ENCODE results near the gene RRBP1.

The RRBP1 gene

DNA sequence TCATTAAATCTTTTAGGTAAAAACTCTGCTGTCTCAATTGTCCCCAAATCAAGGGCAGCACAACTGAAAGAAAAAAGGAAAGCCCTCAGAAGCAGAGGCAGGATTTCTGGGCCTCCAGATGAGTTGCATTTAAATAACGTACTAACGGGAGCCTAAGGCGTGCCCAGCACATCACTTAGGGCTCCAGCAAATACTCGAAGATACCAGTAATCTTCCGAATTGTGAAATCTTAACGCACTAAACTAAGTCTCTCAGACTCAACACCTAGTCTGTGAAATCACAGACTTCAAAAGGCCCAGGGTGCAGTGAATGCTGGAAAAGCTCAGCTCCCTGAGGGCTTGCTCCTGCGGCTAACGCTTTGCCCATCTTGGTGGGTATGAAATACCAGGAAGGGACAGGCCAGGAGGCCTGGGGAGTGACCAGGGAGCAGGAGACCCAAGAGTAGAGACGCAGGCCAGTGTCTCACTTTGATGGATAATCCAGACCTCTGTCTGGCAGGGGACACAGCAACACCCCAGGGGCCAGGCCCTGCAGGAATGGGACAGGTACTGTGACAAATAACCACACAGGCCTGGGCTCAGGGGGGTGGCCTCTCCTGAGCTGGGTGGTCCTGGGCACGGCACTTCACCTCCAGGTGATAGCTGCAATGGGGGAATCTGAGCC is 36.4 kb downstream of the RRBP1 start:
- DNase-seq, result no peak

DNA sequence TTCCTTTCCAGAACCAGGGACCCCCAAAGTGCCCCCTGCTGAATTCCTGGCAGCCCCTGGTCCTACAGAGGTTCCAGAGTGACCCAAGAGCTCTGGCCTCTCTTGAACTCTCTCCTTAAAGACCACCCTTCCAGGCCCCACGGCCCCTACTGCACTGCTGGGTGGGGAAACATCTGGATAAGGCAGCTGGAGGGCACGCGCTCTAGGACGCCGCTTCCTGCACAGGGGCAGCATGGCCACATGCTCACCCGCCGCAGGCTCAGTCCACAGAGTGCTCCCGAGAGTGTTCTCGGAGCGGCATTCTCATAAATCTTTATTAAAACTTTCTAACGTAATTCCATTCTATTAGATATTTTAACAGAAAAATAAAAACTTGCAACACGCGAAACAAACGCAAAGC is 37.0 kb downstream of the RRBP1 start:
- DNase-seq, result no peak

DNA sequence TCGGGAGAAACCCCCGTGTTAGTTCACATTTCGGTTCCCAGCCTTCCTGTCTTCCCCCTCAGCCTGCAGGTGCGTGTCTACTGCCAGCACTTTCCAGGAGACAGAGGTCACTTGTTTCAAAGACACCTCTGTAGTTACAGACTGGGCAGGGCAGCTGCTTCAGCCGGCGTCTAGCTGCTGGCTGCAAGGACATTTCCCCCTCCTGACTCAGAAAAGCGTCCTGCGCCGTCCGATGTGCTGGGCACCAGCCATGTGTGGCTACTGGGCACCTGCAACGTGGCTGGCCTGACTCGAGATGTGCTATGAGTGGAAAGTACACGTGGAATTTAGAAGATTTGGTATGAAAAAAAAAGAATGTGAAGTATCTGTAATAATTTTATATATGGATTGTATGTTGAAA is 37.6 kb downstream of the RRBP1 start:
- no peak for DNase-seq

DNA sequence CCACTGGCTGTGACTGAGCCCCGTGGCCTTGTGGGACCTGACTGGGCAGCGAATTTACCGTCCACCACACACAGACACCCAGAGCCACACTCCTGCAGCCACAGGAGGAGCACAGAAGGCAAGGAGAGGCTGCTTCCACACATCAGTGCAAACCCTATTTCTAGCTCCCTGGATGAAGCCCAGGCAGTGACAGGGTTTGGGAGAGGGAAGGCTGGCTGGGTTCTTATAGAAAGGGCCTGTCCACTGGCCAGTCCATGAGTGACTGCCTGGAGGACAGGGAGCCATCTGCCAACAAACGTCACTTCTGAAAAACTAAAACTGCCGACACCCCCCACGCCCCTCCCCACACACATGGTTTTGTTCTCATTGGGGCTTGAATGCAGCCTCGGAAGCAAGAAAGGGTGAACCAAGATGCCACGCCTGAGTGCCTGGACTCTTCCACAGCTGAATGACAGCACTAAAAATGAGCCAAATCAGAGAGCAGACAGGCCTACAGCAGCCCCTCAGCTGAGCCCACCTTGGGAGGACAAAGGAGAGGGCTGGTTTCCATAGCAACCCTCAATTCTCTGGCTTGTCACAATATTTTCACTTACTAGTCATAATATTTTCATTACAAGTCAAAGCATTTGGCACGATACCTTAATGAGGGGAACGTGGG is 38.4 kb downstream of the RRBP1 start:
- no peak for DNase-seq

DNA sequence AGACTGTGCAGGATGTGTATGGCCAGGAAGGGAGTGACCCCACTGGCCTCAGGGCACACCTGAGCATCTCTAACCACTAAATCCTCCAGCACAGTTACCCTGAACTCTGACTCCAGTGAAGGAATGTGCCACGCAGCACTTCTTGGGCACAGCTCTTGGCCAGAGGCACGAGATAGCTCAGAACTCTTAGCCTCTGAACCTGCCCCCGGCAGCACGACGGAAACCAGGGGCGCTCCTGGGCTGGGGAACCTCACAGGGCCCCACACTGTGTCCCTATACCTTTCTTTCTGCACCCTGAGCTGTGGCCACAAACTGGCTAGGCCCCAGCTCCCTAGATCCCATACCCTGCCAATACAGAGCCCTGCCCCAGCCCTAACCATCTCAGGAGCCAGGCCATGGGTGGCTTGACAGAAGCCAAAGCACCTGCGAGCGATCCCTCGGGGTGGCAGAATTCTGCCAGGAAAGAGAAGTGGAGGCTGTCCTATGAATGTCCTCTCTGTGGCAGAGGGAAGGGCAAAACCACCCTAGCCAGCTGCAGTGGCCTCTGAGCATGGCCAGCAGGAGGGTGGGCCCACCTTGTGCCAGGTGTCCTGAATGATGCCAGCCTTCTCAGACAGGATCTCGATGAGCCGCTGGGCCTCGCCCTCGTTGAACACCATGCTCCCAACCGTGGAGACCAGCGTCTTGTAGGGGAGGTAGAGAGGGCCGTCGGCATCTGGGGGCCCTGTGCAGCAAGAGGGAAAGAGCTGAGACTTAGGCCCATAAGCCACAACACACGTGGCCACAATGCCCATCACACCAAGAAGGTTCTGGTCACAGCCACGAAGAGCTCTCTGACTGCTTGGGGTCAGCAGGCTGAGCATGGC is 39.4 kb downstream of the RRBP1 start:
- no peak for DNase-seq

DNA sequence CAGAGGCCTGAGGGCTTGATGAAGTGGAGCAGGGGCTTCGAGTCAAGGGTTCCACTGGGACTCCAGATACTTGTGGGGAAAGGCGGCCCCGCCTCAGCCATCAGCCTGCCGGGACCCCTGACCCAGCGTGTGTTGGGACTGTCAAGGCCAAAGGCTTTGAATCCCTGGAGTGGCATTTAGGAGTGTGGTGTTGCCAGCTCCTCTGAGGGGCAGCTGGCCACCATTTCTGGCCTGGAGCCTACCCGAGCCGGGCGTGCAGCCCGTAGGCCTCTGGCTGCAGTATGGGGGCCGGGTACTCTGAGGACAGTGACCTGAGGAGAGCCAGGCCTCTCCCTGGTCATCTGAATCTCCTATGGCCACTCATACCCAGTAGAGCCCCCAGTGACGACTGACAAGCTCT is 40.0 kb downstream of the RRBP1 start:
- DNase-seq, result no peak

DNA sequence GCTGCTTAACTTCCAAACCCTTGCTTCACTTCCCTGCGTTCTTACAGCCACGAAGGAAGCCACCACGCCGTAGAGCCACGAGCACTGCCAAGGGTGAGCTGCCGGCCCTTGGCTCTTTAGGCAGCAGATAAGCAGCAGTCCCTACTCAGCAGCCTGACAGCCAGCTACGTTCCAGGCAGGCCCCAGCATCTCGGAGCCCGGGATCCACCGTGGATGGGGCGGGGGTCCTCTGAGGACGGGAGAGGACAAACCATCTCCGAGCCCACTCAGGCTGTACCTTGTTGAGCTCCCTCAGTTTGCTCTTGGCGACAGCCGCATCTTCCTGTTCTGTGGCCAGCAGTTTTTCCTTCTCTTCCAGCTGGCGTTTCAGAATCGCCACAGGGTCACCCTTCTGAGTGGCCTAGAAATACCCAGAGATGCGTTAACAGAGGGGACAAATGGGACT is 40.5 kb downstream of the RRBP1 start:
- no peak for DNase-seq

DNA sequence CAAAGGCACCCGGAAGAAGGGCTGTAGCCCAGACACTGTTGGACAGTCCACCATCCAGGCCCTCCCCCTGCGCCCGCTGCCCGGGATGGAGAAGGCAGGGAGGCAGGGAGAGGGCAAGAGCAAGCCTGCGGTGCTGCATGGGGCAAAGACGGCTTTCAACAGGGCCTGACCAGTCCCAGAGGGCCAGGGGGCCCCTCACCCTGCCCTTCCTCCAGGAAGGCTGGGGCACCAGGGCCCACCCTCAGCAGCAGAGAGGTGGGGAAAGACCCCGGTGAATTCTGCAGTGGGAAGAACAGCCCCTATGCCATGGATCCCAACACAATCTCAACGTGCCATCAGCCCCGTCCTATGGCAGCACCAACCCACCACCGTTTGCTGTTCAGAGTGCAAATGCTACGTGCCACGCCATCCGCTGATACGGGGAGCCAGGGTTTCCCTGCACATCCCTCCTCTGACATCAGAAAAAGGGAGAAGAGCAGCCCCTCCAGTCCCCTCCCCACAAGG is 41.1 kb downstream of the RRBP1 start:
- DNase-seq, result no peak

DNA sequence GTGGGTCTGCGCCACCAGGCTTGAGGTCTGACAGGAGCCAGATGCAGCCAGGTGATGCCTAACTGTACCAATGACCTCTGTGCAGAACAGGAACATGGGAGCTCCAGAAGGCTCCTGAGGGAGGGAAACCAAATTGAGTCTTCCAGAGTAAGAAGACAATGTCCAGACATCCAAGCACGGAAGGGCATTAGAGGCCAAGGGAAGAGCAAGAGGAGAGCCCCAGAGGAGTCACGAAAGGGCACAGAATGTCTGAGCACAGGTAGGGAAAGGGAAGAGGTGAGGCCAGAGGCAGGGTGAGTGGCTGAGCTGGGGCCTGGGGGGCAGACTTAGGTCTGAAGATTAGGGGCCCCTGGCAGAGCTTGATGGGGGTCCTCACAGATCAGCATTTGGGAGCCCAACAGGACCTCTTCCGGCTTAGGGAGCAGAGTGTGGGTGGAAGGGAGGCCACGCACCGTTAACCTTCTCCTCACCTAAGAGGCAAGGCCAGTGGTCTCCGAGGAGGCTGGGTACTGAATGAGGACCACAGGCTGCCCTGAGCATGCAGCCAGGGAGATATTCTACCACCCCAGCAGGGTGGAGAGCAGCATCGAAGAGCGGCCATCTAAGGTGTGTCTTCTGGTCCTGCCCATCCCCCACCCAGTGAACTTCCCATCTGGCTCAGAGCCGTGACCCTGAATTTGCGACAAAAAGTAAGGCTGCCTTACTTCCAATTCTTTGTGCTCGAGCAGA is 41.7 kb downstream of the RRBP1 start:
- DNase-seq, result no peak

DNA sequence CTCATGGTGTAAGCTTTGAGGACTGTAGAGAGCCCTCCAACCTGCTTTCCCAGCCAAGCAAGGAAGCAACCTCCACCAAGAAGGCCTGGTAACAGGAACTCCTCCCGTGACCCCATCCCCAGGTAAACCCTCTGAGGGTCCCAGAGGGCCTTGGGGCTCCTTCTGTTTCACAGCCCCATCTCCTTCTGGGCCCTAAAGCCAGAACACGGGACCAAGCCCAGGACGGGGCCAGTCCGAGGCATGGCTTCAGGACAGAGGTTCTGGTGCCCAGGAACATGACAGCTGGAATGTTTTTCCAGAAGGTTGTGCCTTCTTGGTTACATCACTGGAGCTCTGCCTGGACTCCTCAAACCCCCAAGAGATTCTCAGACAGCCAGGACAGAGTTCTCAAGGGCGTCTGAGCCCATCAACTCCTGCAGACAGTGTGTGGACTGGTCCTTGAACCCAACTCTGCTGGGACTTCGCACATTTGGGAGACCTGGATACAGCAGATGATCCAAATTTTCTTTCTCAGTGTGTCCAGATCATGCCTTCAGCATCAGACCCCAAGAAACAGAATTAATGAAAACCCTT is 43.1 kb downstream of the RRBP1 start:
- DNase-seq, result no peak

DNA sequence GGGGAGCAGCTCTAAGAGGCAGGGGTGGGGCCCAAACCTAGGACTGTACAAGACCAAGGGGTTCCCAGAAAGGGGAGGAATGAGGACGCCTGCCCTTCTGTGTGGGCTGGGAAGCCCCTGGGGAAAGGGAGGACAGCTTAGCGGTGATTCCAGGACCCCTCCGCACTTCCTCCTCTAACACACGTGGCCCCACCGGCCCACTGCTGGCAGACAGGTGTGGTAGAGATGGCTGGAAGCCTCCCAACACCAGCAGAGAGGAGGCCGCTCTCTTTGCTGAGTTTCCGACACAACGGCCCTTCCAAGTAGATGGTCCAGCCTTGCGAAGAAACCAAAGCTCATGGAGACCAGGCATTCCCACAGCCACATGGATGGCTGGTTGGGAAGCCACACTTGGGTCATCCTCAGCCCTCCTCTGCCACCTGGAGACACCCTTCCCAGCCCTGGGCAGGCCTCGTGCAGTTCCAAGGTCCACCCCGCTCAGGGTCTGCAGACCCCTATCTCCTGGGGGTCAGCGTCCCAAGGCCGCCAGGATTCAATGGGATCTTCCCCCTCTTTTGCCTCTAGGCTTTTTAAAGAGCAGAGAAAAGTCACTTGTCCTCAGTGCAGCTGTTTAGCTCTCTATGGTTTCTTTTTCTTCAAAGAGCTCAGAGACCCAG is 43.9 kb downstream of the RRBP1 start:
- no peak for DNase-seq

DNA sequence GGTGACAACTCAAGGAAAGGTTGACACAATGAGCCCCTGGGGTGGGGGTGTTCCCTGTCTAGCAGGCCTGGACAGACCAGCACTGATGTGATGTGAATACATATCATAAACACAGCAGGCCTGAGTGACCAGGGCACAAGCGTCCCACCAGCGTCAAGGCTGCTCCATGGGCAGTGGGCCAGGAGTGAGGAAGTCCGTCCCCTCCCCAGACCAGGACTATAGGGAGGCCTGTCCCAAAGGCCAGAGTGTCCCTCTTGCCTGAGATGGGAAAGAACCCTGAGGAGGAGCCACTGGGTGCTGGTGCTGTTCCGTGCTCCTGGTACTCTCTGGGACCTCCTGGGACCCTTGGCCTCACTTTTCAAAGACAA is 44.6 kb downstream of the RRBP1 start:
- no peak for DNase-seq

DNA sequence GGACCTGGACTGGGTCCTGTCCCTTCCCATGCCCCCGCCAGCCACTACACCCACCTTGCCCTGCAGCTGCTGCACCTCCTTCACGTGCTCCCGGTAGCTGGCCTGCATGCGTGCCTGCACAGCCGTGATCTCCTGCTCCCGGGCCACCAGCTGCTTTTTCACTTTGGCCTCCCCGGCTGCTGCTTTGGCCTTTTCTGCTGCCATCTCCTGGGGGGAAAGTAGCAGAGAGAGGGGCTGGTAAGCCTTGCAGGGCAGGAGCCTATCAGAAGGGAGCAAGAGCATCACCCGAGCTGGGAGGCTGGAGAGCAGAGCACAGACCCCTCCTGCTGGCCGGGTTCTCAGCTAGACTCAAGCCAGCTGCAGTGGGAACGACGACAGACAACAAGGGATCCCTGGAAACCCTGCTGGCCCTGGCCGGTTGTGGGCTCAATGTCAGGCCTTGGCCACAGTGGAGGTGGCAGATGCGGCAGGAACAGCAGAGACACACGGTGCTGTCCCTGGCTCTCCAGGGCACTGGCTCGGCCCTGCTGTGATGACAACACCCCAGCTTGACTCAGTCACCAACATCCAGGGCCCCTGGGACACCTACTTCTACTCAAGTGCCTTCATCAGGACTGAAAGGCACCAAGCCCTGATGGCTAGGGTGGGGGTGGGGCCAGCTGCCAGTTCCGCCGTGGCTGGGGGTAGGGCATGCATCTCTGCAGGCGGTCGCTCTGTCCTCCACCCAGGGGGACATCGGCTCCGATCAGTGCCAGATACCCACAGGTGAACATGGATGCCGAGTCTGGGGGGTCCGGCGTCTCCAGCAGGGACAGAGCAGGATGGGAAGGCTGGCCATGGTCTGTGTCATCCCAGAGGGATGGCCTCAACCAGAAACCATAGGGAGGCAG is 45.3 kb downstream of the RRBP1 start:
- DNase-seq, result no peak

DNA sequence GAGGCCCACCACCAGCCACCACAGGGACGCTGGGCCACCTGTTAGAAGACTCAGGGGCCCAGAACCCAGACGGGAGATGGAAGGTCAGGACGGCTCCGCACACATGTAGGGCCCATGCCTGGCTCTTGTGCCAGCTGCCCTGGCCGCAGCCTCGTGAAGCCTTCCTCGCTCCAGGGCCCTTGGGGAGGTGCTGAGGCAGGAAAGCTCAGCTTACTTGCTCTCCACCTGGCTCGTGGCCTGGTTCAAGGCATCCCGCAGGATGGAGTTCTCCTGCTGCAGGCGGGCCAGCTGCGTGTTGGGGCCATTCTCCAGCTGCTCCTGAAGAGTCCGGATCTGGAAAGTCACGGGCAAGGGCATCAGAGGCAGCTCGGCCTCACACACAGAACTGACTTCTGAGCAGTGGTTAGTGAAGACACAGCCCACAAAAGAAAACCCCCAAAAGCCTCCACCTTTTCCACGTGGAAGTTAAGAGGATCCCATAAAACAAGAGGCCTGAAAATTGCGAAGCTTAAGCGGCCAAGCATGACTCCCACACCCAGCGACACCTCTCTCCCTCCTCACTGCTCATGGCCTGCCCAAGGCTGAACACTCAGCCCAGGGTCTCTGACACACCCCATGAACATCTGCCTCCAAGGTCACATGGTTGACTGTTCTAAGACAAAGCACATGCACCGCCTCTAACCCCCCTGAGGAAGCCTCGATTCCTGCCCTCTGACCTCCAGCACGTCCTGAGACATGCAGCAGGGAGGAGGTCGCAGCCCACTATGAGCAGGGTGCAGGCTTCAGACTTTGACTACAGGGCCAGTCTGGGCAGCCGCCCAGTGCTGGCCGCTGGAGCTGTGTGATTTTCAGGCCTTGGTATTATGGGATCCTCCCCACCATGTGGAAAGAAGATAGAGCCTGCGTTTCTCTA is 46.5 kb downstream of the RRBP1 start:
- no peak for DNase-seq

DNA sequence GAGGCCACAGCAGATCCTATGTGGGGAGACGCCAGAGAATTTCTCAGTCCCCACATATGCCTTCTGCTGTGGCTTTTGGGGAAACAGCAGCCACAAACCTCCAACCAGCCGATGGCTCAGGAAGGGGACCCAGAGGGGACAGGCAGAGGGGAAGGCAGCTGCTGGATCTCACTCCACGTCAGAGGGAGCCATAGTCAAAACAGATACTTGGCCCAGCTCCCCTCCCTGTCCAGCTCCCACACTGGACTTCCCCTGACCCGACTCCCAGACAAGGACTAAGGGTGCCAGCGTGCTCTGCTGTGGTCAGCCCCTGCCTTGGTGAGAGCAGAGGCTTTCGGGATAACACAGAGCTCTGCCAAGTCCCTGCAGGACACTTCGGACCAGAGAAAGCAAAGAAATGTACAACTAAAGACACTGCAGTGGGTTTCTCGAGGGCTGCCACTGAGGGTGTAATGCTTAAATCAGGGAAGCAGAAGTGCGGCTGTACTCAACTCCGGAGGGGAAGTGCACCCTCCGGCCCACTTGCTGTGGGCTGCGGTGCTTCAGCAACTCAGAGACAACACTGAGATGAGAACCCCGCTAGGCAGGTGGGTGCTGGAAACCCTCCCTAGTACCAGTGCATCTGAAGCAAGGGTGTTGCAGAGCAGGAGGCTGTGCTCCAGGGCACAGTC is 47.2 kb downstream of the RRBP1 start:
- DNase-seq, result no peak

DNA sequence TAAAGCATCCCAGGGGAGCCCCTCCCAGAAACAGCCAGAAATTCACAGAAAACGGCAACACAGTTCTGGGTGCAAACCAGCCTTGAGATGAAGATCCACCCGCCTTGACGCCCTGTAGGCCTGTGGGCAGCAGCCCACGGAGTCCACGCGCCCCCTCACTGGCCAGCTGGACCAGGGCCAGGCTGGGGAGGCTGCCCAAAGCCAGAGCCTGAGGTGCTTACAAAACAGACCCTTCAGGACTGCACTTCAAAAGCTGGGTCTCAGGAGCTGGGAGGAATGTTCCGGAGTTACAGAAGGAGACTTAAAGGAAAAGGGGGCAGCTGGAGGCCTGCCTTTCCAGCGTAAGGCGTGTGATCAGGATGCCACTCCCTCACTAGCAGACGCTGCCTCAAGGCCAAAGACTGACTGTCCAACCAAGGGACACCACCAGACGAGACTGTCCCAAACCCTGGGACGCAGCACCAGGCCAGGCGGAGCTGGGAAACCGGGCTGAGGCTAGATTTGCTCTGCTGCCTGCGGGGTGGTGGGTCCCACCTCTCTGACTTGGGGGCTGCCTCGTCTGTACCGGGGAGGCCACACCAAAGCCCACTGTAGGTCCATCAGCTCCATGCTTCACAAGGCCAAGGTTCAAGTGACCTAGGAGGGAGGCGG is 48.1 kb downstream of the RRBP1 start:
- DNase-seq, result no peak

DNA sequence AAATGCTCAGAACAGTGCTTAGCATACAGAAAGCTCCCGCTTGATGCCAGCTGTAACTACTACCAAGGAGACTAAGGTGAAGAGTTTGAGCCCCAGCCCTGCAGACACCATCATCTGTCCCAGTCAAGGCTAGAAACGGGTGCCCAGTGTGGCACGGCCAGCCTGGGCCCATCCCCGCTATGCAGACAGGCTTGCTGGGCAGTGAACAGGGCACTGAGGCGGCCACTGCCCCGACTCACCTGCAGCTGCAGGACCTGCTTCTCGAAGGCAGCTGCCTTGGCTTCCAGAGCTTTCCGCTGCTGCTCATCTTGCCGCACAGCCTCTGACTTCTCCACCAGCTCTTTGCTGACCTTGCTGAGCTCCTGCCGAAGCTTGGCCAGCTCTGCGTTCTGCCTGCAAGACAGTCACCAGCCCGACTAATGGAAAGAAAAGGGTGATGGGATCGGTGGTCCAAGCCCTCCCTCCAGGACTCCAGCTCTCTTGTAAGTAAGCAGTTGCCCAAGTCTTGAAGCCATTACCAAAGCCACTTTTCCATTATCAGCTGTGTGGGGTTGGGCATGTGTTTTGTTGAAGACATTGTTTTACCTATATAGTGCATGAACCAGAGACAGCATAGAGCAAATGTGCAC is 48.7 kb downstream of the RRBP1 start:
- no peak for DNase-seq

DNA sequence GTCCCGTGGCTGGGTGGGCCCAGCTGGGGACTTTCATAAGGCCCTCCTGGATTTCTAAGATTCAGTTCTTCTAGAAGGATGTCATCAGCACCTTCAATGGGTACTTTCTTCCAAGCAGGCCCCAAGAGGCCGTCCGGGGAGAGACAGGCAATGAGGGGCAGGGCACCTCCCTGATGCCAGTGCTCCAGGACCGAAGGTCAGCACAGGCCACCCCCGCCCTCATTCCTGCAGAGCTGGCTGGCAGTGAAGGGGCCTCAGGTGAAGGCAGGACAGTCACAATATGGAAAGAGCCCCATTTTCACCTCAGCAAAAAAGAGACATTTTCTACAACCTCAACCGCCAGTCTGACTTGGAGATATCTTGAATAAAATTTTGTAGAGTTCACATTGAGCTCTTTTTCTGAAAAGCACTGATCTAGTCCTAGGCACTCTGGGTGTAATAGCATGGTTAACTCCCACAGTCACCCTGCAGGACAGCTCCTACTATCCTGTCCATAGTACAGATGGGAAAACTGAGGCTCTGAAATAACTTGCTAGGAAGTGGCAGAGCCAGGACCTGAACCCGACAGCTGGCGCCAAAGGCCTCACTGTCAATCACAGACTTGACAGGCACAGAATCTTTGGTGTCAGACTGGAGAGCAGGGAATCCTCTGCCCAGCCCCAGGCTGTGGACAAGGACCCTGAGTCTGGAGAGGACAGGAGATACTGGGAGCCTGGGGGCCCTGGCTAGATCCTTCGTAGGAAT is 50.3 kb downstream of the RRBP1 start:
- no peak for DNase-seq
